Keratinocyte (primary cell): ENCODE measurements around the gene ITGB8.

Experiments used
- CTCF ChIP-seq, 3 experiments: IDR thresholded peaks in 1 of 3; conservative IDR thresholded peaks in 1 of 3; optimal IDR thresholded peaks in 1 of 3; 2 replicates in 2 of 3; 3 replicates in 1 of 3; pipeline versions ENCODE3 to v1.5.1; 2011; ENCODE audit warnings: low read length in 3 of 3, mild to moderate bottlenecking in 3 of 3, moderate library complexity in 2 of 3, control low read depth in 1 of 3, inconsistent platforms in 1 of 3; ENCODE audit not compliant: insufficient read depth in 2 of 3; ENCODE audit errors: extremely low read depth in 1 of 3
- EZH2 ChIP-seq: IDR thresholded peaks from one replicate; pipeline ENCODE4 v1.6.1; 2012; ENCODE audit warnings: inconsistent platforms, mild to moderate bottlenecking, low read length, moderate library complexity

GRCh38 chr7:20306180-20306946, 24.3 kb upstream of the ITGB8 start:
- TF ChIP-seq EZH2 = no peak
- TF ChIP-seq CTCF (optimal IDR thresholded peaks at IDR 0.05 in 1 of 3, IDR thresholded peaks at IDR 0.05 in 1 of 3, conservative IDR thresholded peaks at IDR 0.05 in 1 of 3; ENCODE audit: extremely low read depth in 1 of 3, insufficient read depth in 2 of 3, low read length in 3 of 3) = no peak
